PC-3 (cell line): ENCODE measurements around the gene GLS2.
"Not testable (repeated sequence)": the region's sequence is repeated elsewhere in the genome, so short reads cannot be mapped to it uniquely, and the experiment has no call there.

Experiments
- EZH2phosphoT487 ChIP-seq: fragments of 300-600 bp; sonication (generic); IDR thresholded peaks from 2 replicates; pipeline ENCODE4 v1.6.1; 2018; ENCODE audit warnings: mild to moderate bottlenecking, antibody characterized with exemption, low read length, borderline replicate concordance
- TF ChIP-seq, protein P1 (sequence below): fragments of 300-600 bp; sonication (generic); conservative IDR thresholded peaks from 2 replicates; pipeline ENCODE4 v1.5.1; 2017; ENCODE audit warnings: antibody characterized with exemption, low read depth, mild to moderate bottlenecking, low read length

DNA sequence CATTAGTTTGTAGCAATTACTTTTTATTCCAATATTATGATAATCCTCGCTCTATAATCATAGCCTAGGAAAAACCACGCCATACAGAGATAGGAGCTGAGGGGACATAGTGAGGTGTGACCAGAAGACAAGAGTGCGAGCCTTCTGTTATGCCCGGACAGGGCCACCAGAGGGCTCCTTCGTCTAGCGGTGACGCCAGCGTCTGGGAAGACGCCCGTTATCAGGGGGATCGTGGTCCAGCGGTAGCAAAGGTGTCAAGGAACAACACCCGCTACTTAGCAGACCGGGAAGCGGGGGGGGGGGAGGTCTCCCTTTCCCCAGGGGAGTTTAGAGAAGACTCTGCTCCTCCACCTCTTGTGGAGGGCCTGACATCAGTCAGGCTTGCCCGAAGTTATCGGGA is 8.7 kb upstream of the GLS2 start:
- TF ChIP-seq, protein P1, sequence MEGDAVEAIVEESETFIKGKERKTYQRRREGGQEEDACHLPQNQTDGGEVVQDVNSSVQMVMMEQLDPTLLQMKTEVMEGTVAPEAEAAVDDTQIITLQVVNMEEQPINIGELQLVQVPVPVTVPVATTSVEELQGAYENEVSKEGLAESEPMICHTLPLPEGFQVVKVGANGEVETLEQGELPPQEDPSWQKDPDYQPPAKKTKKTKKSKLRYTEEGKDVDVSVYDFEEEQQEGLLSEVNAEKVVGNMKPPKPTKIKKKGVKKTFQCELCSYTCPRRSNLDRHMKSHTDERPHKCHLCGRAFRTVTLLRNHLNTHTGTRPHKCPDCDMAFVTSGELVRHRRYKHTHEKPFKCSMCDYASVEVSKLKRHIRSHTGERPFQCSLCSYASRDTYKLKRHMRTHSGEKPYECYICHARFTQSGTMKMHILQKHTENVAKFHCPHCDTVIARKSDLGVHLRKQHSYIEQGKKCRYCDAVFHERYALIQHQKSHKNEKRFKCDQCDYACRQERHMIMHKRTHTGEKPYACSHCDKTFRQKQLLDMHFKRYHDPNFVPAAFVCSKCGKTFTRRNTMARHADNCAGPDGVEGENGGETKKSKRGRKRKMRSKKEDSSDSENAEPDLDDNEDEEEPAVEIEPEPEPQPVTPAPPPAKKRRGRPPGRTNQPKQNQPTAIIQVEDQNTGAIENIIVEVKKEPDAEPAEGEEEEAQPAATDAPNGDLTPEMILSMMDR: not testable (repeated sequence)
- not testable (repeated sequence) for TF ChIP-seq EZH2phosphoT487
